OCI-LY3 (cell line): Measurements from ENCODE around the gene ACAP2.

Experiments used
- H2AFZ ChIP-seq: fragments of 200-600, 300-600 bp; shearing (Covaris generic); 2 replicates; pipeline ENCODE4 v1.6.0; 2014; ENCODE audit warnings: antibody characterized with exemption, low read depth, low read length
- H3K27ac ChIP-seq: fragments of 200-600, 300-600 bp; sonication (generic); 2 replicates; pipeline ENCODE4 v1.5.1; 2014; ENCODE audit warnings: mild to moderate bottlenecking, low read length, moderate library complexity, mixed read lengths
- H3K27me3 ChIP-seq: fragments of 200-600, 300-600 bp; sonication (generic); 2 replicates; pipeline ENCODE4 v1.6.1; 2014; ENCODE audit warnings: low read depth, low read length, mixed read lengths
- H3K36me3 ChIP-seq: fragments of 200-600, 300-600 bp; sonication (generic); replicated peaks from 2 replicates; pipeline ENCODE3; 2014; ENCODE audit warnings: low read depth, low read length, mixed read lengths
- H3K4me1 ChIP-seq: fragments of 300-600, 200-600 bp; sonication (generic); 2 replicates; pipeline ENCODE4 v1.6.1; 2014; ENCODE audit warnings: low read length, mixed read lengths
- H3K4me2 ChIP-seq: fragments of 200-600, 300-600 bp; sonication (generic); 2 replicates; pipeline ENCODE4 v1.6.1; 2014; ENCODE audit warnings: low read length, mixed read lengths
- H3K4me3 ChIP-seq: fragments of 300-600, 200-600 bp; sonication (generic); 2 replicates; pipeline ENCODE4 v1.5.1; 2014; ENCODE audit warnings: antibody characterized with exemption, mild to moderate bottlenecking, low read length, moderate library complexity
- H3K79me2 ChIP-seq: fragments of 300-600, 200-600 bp; shearing (Covaris generic); 2 replicates; pipeline ENCODE4 v1.6.1; 2014; ENCODE audit warnings: mild to moderate bottlenecking, low read length, mixed read lengths
- H3K9ac ChIP-seq: fragments of 300-600, 200-600 bp; shearing (Covaris generic); 2 replicates; pipeline ENCODE4 v1.6.0; 2014; ENCODE audit warnings: mild to moderate bottlenecking, low read length, moderate library complexity
- H3K9me3 ChIP-seq: fragments of 200-600, 300-600 bp; shearing (Covaris generic); 2 replicates; pipeline ENCODE4 v1.6.1; 2014; ENCODE audit warnings: low read length, mixed read lengths; ENCODE audit not compliant: insufficient read depth
- H4K20me1 ChIP-seq: fragments of 200-600, 300-600 bp; sonication (generic); 2 replicates; pipeline ENCODE4 v1.6.1; 2016; ENCODE audit warnings: low read length, mixed read lengths; ENCODE audit not compliant: insufficient read depth
- EZH2phosphoT487 ChIP-seq: fragments of 200-600 bp; shearing (Covaris generic); IDR thresholded peaks from 2 replicates; pipeline ENCODE4 v1.6.1; 2018; ENCODE audit warnings: antibody characterized with exemption, mixed run types, low read depth
- TF ChIP-seq, protein P1 (sequence below): fragments of 200-600, 300-600 bp; sonication (generic); IDR thresholded peaks from 2 replicates; pipeline ENCODE4 v1.5.1; 2014; ENCODE audit warnings: antibody characterized with exemption, low read length, low read depth

Gene ACAP2

DNA sequence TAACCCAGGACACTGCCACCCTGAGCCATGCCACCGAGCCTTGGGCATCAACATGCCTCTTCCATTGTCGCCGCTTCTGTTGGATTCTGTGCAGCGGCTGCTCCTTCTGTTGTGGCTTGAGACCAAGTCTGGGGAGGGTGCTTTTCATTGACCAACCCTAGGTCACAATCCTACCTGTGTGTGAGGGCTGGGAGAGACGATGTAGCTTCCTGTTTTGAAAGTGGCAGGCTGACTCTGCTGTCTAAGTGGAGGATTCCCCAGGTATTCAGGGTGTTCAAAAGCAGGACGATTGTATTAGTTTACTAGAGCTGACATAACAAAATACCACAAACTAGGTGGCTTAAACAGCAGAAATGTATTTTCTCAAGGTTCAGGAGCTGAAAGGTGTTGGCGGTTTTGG, 13.0 kb upstream of the ACAP2 start:
- Histone ChIP-seq H3K79me2 (no peaks in the 10 kb centered on the region), H3K4me1 (peaks cover 9% of the 10 kb centered on the region), H3K4me2 (no peak overlapping the region), H3K9ac (no peak overlapping the region), H3K27me3 (no peaks in the 10 kb centered on the region), H3K9me3 (no peaks in the 10 kb centered on the region), H3K27ac (no peak overlapping the region), H2AFZ (no peak overlapping the region), H3K4me3 (no peak overlapping the region), H4K20me1 (no peaks in the 10 kb centered on the region), H3K36me3 (no peaks in the 10 kb centered on the region)
- TF ChIP-seq, protein P1, sequence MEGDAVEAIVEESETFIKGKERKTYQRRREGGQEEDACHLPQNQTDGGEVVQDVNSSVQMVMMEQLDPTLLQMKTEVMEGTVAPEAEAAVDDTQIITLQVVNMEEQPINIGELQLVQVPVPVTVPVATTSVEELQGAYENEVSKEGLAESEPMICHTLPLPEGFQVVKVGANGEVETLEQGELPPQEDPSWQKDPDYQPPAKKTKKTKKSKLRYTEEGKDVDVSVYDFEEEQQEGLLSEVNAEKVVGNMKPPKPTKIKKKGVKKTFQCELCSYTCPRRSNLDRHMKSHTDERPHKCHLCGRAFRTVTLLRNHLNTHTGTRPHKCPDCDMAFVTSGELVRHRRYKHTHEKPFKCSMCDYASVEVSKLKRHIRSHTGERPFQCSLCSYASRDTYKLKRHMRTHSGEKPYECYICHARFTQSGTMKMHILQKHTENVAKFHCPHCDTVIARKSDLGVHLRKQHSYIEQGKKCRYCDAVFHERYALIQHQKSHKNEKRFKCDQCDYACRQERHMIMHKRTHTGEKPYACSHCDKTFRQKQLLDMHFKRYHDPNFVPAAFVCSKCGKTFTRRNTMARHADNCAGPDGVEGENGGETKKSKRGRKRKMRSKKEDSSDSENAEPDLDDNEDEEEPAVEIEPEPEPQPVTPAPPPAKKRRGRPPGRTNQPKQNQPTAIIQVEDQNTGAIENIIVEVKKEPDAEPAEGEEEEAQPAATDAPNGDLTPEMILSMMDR, result no peak
- TF ChIP-seq EZH2phosphoT487, result no peak

DNA sequence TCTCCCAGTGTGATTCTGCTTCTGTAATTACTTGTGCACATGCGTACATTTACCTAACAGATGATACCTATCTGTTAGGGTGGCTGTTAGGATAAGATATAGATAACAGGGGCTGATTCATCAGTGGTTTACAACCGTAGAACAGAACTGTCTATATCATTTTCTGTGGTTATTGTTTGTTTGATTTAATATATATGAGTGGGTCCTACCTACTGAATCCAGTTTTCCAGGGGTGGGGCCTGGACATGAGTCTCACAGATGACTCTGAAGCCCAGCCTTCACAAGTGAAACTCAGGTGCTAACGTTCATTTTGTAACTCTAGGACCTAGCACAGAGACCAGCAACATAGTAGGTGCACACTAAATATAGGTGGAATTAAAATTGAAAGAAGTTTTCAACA, 10.4 kb upstream of the ACAP2 start:
- Histone ChIP-seq H3K4me1 (peaks cover 2% of the 10 kb centered on the region), H3K27ac (no peak overlapping the region), H3K27me3 (no peaks in the 10 kb centered on the region), H3K79me2 (no peaks in the 10 kb centered on the region), H3K36me3 (no peaks in the 10 kb centered on the region), H3K9me3 (no peaks in the 10 kb centered on the region), H2AFZ (no peak overlapping the region), H3K4me3 (no peak overlapping the region), H4K20me1 (no peaks in the 10 kb centered on the region), H3K9ac (no peak overlapping the region), H3K4me2 (no peak overlapping the region)
- TF ChIP-seq, protein P1, result no peak
- TF ChIP-seq EZH2phosphoT487, result no peak

DNA sequence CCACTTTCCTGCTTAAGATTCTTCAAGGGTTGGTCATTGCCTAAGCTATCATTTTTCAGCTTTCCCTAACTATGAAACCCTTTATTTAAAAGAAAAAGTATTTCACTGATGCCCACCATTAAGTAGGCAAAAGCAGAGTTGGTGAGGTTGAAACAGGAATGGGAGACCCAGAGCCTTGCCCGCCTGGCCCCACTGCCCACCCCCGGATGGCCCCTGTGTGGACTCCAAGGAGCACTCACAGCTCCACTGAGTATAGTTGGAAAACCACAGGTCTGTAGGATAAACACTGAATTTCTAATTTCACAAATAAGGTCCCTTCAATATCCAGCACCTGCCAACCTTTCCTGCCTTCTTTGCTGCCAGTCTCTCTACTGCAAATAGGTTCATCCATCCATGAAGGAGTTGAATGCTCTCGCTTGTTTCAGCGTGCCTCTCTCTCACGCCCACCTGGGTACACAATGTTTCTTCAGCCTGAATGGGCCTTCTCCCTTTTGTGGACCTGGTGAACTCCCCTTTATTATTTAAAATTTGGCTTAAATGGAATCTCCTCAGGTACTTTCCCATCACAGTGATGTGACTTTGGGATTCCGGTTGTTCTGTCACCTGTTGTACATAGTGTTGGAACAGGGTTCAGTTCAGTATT, 8.7 kb upstream of the ACAP2 start:
- no peak overlapping the region for H3K27ac ChIP-seq
- no peak overlapping the region for H3K4me3 ChIP-seq
- no peak for TF ChIP-seq EZH2phosphoT487
- TF ChIP-seq, protein P1, result no peak
- H3K9me3 ChIP-seq, result no peaks in the 10 kb centered on the region
- no peaks in the 10 kb centered on the region for H4K20me1 ChIP-seq
- no peaks in the 10 kb centered on the region for H3K4me1 ChIP-seq
- no peak overlapping the region for H2AFZ ChIP-seq
- H3K79me2 ChIP-seq, result no peaks in the 10 kb centered on the region
- no peak overlapping the region for H3K4me2 ChIP-seq
- no peak overlapping the region for H3K9ac ChIP-seq
- no peaks in the 10 kb centered on the region for H3K27me3 ChIP-seq
- no peaks in the 10 kb centered on the region for H3K36me3 ChIP-seq

DNA sequence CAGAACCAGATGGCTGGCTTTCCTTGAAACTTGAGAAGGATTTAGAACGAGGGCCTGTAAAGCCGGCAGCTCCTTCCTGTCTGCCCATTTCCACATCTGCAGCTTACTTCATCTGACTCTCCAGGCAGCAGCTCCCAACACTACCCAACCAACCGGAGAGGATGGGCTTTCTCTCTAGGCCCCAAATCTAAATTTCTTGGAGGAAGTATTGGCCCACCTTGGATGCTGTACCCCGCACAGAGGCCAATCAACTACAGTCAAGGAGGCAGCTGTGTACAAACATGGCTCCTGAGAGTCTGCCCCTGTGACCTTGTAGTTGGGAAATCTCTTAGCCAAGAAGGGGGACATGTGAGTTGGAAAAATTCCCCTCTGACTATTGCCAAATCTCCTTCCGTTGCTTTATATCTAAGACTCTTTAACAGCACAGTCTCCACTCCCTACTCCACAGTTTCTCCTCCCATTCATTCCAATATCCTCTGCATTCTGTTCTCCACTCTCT, 8.0 kb upstream of the ACAP2 start:
- no peak overlapping the region for H2AFZ ChIP-seq
- no peaks in the 10 kb centered on the region for H3K4me1 ChIP-seq
- H3K27ac ChIP-seq, result no peak overlapping the region

More for the DNA sequence above, 8.0 kb upstream of the ACAP2 start:
- H3K4me3 ChIP-seq, result no peak overlapping the region
- H4K20me1 ChIP-seq, result no peaks in the 10 kb centered on the region
- H3K9me3 ChIP-seq, result no peaks in the 10 kb centered on the region
- H3K36me3 ChIP-seq, result no peaks in the 10 kb centered on the region
- no peak for TF ChIP-seq EZH2phosphoT487
- TF ChIP-seq, protein P1, result no peak
- no peak overlapping the region for H3K4me2 ChIP-seq
- no peak overlapping the region for H3K9ac ChIP-seq
- no peaks in the 10 kb centered on the region for H3K27me3 ChIP-seq
- no peaks in the 10 kb centered on the region for H3K79me2 ChIP-seq
